Mammary epithelial cell (primary cell): ENCODE measurements around the gene NGDN.

Experiments
- CTCF ChIP-seq, 2 donors: IDR thresholded peaks in 1 of 2; conservative IDR thresholded peaks in 1 of 2; 2 replicates each; pipeline ENCODE4 v1.5.1; 2011 to 2012; ENCODE audit warnings: inconsistent platforms in 2 of 2, low read length in 2 of 2, mild to moderate bottlenecking in 2 of 2, control low read depth in 1 of 2, low read depth in 1 of 2; ENCODE audit not compliant: insufficient read depth in 1 of 2; ENCODE audit errors: extremely low read depth in 1 of 2
- EZH2 ChIP-seq: IDR thresholded peaks from 2 replicates; pipeline ENCODE4 v1.6.1; 2012; ENCODE audit warnings: low read length, inconsistent platforms, borderline replicate concordance

GRCh38 chr14:23438101-23438971 lies 31.2 kb upstream of the NGDN start:
- TF ChIP-seq CTCF (conservative IDR thresholded peaks at IDR 0.05 in 1 of 2, IDR thresholded peaks at IDR 0.05 in 1 of 2; ENCODE audit: extremely low read depth in 1 of 2, insufficient read depth in 1 of 2, low read depth in 1 of 2, low read length in 2 of 2), result no peak
- no peak for TF ChIP-seq EZH2
